GM12801 (cell line): ENCODE results near the gene KDM6A.

Experiments used
- CTCF ChIP-seq: IDR thresholded peaks from one replicate; pipeline ENCODE4 v1.5.1; 2011; ENCODE audit warnings: control low read depth; ENCODE audit not compliant: insufficient read length; ENCODE audit errors: extremely low read depth

The KDM6A gene

GRCh38 chrX:45154033-45154360, 281.0 kb downstream of the KDM6A start:
- no peak for TF ChIP-seq CTCF

GRCh38 chrX:45154462-45154861, 281.5 kb downstream of the KDM6A start:
- no peak for TF ChIP-seq CTCF

- no peak for TF ChIP-seq CTCF
Measured at GRCh38 chrX:45157647-45158046, 284.7 kb downstream of the KDM6A start.
